ENCODE measurements around the gene PEX5.

Gene PEX5

GRCh38 chr12:7145671-7146070, 43.8 kb upstream of the PEX5 start:
- H3K4me3 ChIP-seq (ENCODE audit: low read depth, low read length) = no peak overlapping the region
- no peak for TF ChIP-seq CTCF (IDR thresholded peaks at IDR 0.05; ENCODE audit: borderline replicate concordance, insufficient read depth, low read depth, low read length)

GRCh38 chr12:7146228-7146627, 43.3 kb upstream of the PEX5 start:
- H3K4me3 ChIP-seq (ENCODE audit: low read depth, low read length) = no peak overlapping the region
- no peak for TF ChIP-seq CTCF (IDR thresholded peaks at IDR 0.05; ENCODE audit: borderline replicate concordance, insufficient read depth, low read depth, low read length)

GRCh38 chr12:7146906-7147305, 42.6 kb upstream of the PEX5 start:
- TF ChIP-seq CTCF (IDR thresholded peaks at IDR 0.05; ENCODE audit: borderline replicate concordance, insufficient read depth, low read depth, low read length) = no peak
- no peak overlapping the region for H3K4me3 ChIP-seq (ENCODE audit: low read depth, low read length)

GRCh38 chr12:7150356-7150755, 39.1 kb upstream of the PEX5 start:
- TF ChIP-seq CTCF (IDR thresholded peaks at IDR 0.05; ENCODE audit: borderline replicate concordance, insufficient read depth, low read depth, low read length) = no peak
- no peak overlapping the region for H3K4me3 ChIP-seq (ENCODE audit: low read depth, low read length)

- H3K4me3 ChIP-seq (ENCODE audit: low read depth, low read length) = no peak overlapping the region
- TF ChIP-seq CTCF (IDR thresholded peaks at IDR 0.05; ENCODE audit: borderline replicate concordance, insufficient read depth, low read depth, low read length) = no peak
Measured at GRCh38 chr12:7150841-7151240, 38.6 kb upstream of the PEX5 start.

GRCh38 chr12:7151532-7151931, 38.0 kb upstream of the PEX5 start:
- no peak overlapping the region for H3K4me3 ChIP-seq (ENCODE audit: low read depth, low read length)
- TF ChIP-seq CTCF (IDR thresholded peaks at IDR 0.05; ENCODE audit: borderline replicate concordance, insufficient read depth, low read depth, low read length) = no peak

- H3K4me3 ChIP-seq (ENCODE audit: low read depth, low read length) = no peak overlapping the region
- no peak for TF ChIP-seq CTCF (IDR thresholded peaks at IDR 0.05; ENCODE audit: borderline replicate concordance, insufficient read depth, low read depth, low read length)
Measured at GRCh38 chr12:7152818-7153217, 36.7 kb upstream of the PEX5 start.

Measured in GM12875 (cell line).